CD14-positive monocyte (primary cell): Measurements from ENCODE around the gene AVPR2. TPM values are rescaled to one million over a fixed set of nuclear protein-coding genes. Genes with fewer than 3 reads are reported as not detected.

Experiments
- DNase-seq, 3 donors: peaks; one replicate each; pipeline ENCODE4 v3.0.0-alpha.2; 2011 to 2022
- H2AFZ ChIP-seq: 2 replicates; pipeline ENCODE4 v1.6.0; 2012; ENCODE audit warnings: mild to moderate bottlenecking, low read depth, low read length, inconsistent platforms; ENCODE audit not compliant: insufficient read depth, poor library complexity, severe bottlenecking
- H3K27ac ChIP-seq, 2 donors: 1 replicate in 1 of 2; 2 replicates in 1 of 2; pipeline ENCODE4 v1.5.1; 2012 to 2013; ENCODE audit warnings: low read length in 2 of 2, control low read depth in 1 of 2, inconsistent platforms in 1 of 2, low read depth in 1 of 2, mild to moderate bottlenecking in 1 of 2
- H3K27me3 ChIP-seq, 2 donors: one replicate each; pipeline versions ENCODE4 v1.6.0 to v1.6.1; 2011 to 2013; ENCODE audit warnings: low read length in 2 of 2; ENCODE audit not compliant: control insufficient read depth in 2 of 2, insufficient read depth in 2 of 2
- H3K36me3 ChIP-seq, 2 donors: replicated peaks in 1 of 2; 1 replicate in 1 of 2; 2 replicates in 1 of 2; pipeline versions ENCODE4 v1.5.1 to v1.6.1; 2012 to 2013; ENCODE audit warnings: low read length in 2 of 2, control low read depth in 1 of 2, inconsistent platforms in 1 of 2, mild to moderate bottlenecking in 1 of 2; ENCODE audit not compliant: insufficient read depth in 2 of 2, control insufficient read depth in 1 of 2
- H3K4me1 ChIP-seq, 2 donors: 1 replicate in 1 of 2; 2 replicates in 1 of 2; pipeline versions ENCODE4 v1.5.1 to v1.6.1; 2012 to 2013; ENCODE audit warnings: low read length in 2 of 2, control low read depth in 1 of 2, inconsistent platforms in 1 of 2, mild to moderate bottlenecking in 1 of 2, moderate library complexity in 1 of 2; ENCODE audit not compliant: insufficient read depth in 2 of 2, control insufficient read depth in 1 of 2
- H3K4me2 ChIP-seq: replicated peaks from 2 replicates; pipeline ENCODE3; 2012; ENCODE audit warnings: low read length, moderate library complexity, mild to moderate bottlenecking; ENCODE audit not compliant: poor library complexity, severe bottlenecking; ENCODE audit errors: extremely low read depth
- H3K4me3 ChIP-seq, 3 experiments: fragments of 200-600 bp in 1 of 3; sonication (generic) in 1 of 3; replicated peaks in 1 of 3; 1 replicate in 2 of 3; 2 replicates in 1 of 3; pipeline ENCODE4 v1.5.1; 2011 to 2013; ENCODE audit warnings: low read length in 3 of 3, mild to moderate bottlenecking in 3 of 3, control low read depth in 2 of 3, low read depth in 2 of 3, inconsistent platforms in 1 of 3, moderate library complexity in 1 of 3
- H3K79me2 ChIP-seq: 2 replicates; pipeline ENCODE4 v1.6.0; 2012; ENCODE audit warnings: mild to moderate bottlenecking, control low read depth, inconsistent platforms, low read length, moderate library complexity; ENCODE audit not compliant: insufficient read depth
- H3K9ac ChIP-seq: 2 replicates; pipeline ENCODE4 v1.6.0; 2017; ENCODE audit warnings: low read length, mild to moderate bottlenecking; ENCODE audit not compliant: insufficient read depth, poor library complexity, severe bottlenecking
- H3K9me3 ChIP-seq, 2 donors: replicated peaks in 1 of 2; 1 replicate in 1 of 2; 2 replicates in 1 of 2; pipeline versions ENCODE4 v1.5.1 to v1.6.1; 2012 to 2013; ENCODE audit warnings: low read length in 2 of 2, control low read depth in 1 of 2; ENCODE audit not compliant: control insufficient read depth in 1 of 2, insufficient read depth in 1 of 2
- H4K20me1 ChIP-seq: 2 replicates; pipeline ENCODE4 v1.6.0; 2012; ENCODE audit warnings: mild to moderate bottlenecking, low read length, control low read depth, moderate library complexity; ENCODE audit not compliant: insufficient read depth
- H3K27ac Mint-ChIP-seq, 7 donors: one replicate each; pipeline ENCODE4 v1.8.0; 2020; ENCODE audit warnings: mild to moderate bottlenecking in 7 of 7, mixed read lengths in 7 of 7, moderate library complexity in 6 of 7, inconsistent platforms in 2 of 7
- H3K27me3 Mint-ChIP-seq, 3 donors: one replicate each; pipeline ENCODE4 v1.8.0; 2021 to 2022; ENCODE audit warnings: low read depth in 3 of 3, mild to moderate bottlenecking in 3 of 3, mixed read lengths in 3 of 3, moderate library complexity in 3 of 3, inconsistent platforms in 1 of 3
- H3K36me3 Mint-ChIP-seq, 2 donors: one replicate each; pipeline ENCODE4 v1.8.0; 2020; ENCODE audit warnings: mixed read lengths in 2 of 2, inconsistent platforms in 1 of 2, mild to moderate bottlenecking in 1 of 2
- H3K4me1 Mint-ChIP-seq: one replicate; pipeline ENCODE4 v1.8.0; 2020; ENCODE audit warnings: mild to moderate bottlenecking, mixed read lengths
- H3K4me3 Mint-ChIP-seq, 2 donors: one replicate each; pipeline ENCODE4 v1.8.0; 2020; ENCODE audit warnings: mild to moderate bottlenecking in 2 of 2, mixed read lengths in 2 of 2, moderate library complexity in 1 of 2
- H3K9me3 Mint-ChIP-seq, 7 donors: one replicate each; pipeline ENCODE4 v1.8.0; 2020 to 2022; ENCODE audit warnings: mixed read lengths in 7 of 7, mild to moderate bottlenecking in 6 of 7, moderate library complexity in 6 of 7, inconsistent platforms in 2 of 7
- CTCF ChIP-seq: fragments of 200-600 bp; IDR thresholded peaks from one replicate; pipeline ENCODE4 v1.8.0; 2022; ENCODE audit warnings: antibody characterized with exemption, mild to moderate bottlenecking
- WGBS: methylation state at CpG from one replicate; pipeline ENCODE4 v1.1.5; 2013; ENCODE audit warnings: missing lambda C conversion rate; ENCODE audit not compliant: insufficient coverage; 5-methylcytosine and 5-hydroxymethylcytosine counted together
- intact Hi-C, 2 donors: fragments of 100-400 bp; cut with micrococcal nuclease; formaldehyde crosslinking; loops; one replicate each; pipeline versions ENCODE4 v1.15.0 to v1.15.1; 2023
- polyA plus RNA-seq, 3 donors: library from polyadenylated mRNA; depleted of rRNA in 1 of 3; unstranded in 2 of 3; stranded (reverse) in 1 of 3; fragments of 300-500 nt in 2 of 3; fragments of >200 nt in 1 of 3; fragmentation: Illumina TruSeq in 2 of 3; gene quantifications; 1 replicate in 2 of 3; 2 replicates in 1 of 3; pipeline ENCODE4 v1.2.3, GENCODE V29; 2012 to 2021

Gene AVPR2
- polyA plus RNA-seq, 3 donors: 0.14 to 0.27 TPM; not detected in 1

- peaks cover 0 to 14% (median 6%) of the 10 kb centered on the region in 7 donors for H3K9me3 Mint-ChIP-seq
- peak in 1 of 3 donors; percentile 11 for DNase-seq
- H3K27ac Mint-ChIP-seq: peak overlapping the region in 5 of 7 donors; percentile 34 to 72 (median 45)
Observed at GRCh38 chrX:153922932-153923857, 18.7 kb downstream of the AVPR2 start.

More at GRCh38 chrX:153922932-153923857, 18.7 kb downstream of the AVPR2 start:
- no peaks in the 10 kb centered on the region for H3K9me3 ChIP-seq
- Mint-ChIP-seq H3K27me3 (peaks cover 0 to 43% (median 0%) of the 10 kb centered on the region in 3 donors), H3K36me3 (peaks cover 19 to 35% of the 10 kb centered on the region in 2 donors), H3K4me1 (peaks cover 27% of the 10 kb centered on the region), H3K4me3 (peak overlapping the region; percentile 86 to 95)
- H4K20me1 ChIP-seq: peaks cover 96% of the 10 kb centered on the region
- H3K4me1 ChIP-seq: peaks cover 40 to 67% of the 10 kb centered on the region in 2 donors
- H3K4me2 ChIP-seq: peak overlapping the region; percentile 97
- H3K79me2 ChIP-seq: peaks cover 70% of the 10 kb centered on the region
- peak; percentile 46 for TF ChIP-seq CTCF
- intact Hi-C loops: loop anchor here (10.0 kb wide), 2 partner anchors 128 to 158 kb away; partner anchors contain the start of genes IDH3G (in 1 of the 2), PLXNB3 (in 1 of the 2) and SSR4 (in 1 of the 2)
- 44% methylated on average over 12 of the region's 25 CpGs for WGBS
- no peaks in the 10 kb centered on the region for H3K27me3 ChIP-seq
- no peak overlapping the region for H2AFZ ChIP-seq
- H3K36me3 ChIP-seq: peaks cover 30 to 32% of the 10 kb centered on the region in 2 donors
- H3K27ac ChIP-seq: peak overlapping the region in 1 of 2 donors; percentile 41
- H3K9ac ChIP-seq: no peak overlapping the region
- H3K4me3 ChIP-seq: peak overlapping the region in 2 of 3 experiments; percentile 3 to 89
